Measurements from ENCODE around the gene TLCD3B.
"Not testable (repeated sequence)": the region's sequence is repeated elsewhere in the genome, so short reads cannot be mapped to it uniquely, and the experiment has no call there.

TLCD3B gene

GRCh38 chr16:30025156-30025555 is 5.9 kb downstream of the TLCD3B start:
- no peak for DNase-seq

GRCh38 chr16:30024451-30024850 is 6.6 kb downstream of the TLCD3B start:
- no peak for DNase-seq

- no peak for DNase-seq
These were observed 7.5 kb downstream of the TLCD3B start for GRCh38 chr16:30023586-30023985.

DNA sequence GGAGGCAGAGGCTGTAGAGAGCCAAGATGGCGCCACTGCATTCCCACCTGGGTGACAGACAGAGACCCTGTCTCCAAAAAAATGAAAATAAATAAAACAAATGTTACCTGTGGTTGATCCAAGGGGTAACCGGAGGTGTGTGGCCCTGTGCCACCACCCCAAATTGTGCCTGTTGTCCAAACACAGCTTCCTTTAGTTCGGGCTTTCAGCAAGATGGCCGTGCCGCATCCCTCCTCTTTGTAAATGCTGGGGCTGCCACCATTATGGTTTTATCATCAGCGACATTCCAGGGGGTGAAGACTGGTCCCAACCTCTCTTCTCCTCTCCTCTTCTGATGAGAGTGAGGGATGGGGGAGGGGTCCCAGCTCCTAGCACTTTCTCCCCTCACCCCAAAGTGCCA is 8.2 kb downstream of the TLCD3B start, which contains the start of gene C16orf92:
TSS of gene C16orf92 (plus strand) at position 312 of the 400 bp plus-strand sequence. CDS start 143 bp downstream, outside the sequence.
- DNase-seq, result no peak

- no peak for DNase-seq
These were observed 12.3 kb downstream of the TLCD3B start for GRCh38 chr16:30018731-30019158.

DNA sequence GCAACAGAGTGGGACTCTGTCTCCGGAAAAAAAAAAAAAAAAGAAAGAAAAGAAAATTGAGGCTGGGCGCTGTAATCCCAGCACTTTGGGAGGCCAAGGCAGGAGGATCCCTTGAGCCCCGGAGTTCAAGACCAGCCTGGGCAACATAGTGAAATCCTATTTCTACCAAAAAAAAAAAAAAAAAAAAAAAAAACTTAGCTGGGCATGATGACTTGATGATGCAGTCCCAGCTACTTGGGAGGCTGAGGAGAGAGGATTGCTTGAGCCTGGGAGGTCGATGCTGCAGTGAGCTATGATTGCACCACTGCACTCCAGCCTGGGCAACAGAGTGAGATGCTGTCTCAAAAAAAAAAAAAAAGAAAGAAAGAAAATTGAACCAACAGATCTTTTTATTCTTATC is 13.1 kb downstream of the TLCD3B start:
- DNase-seq, result not testable (repeated sequence)

DNA sequence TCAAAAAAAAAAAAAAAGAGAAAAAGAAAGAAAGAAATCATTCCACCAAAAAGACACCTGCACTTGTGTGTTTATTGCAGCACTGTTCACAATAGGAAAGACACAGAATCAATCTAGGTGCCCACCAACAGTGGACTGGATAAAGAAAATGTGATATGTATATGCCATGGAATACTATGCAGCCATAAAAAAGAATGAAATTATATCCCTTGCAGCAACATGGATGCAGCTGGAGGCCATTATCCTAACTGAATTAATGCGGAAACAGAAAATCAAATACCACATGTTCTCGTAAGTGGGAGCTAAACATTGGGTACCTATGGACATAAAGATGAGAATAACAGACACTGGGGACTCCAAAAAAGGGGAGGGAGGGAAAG is 13.8 kb downstream of the TLCD3B start:
- DNase-seq, result no peak

DNA sequence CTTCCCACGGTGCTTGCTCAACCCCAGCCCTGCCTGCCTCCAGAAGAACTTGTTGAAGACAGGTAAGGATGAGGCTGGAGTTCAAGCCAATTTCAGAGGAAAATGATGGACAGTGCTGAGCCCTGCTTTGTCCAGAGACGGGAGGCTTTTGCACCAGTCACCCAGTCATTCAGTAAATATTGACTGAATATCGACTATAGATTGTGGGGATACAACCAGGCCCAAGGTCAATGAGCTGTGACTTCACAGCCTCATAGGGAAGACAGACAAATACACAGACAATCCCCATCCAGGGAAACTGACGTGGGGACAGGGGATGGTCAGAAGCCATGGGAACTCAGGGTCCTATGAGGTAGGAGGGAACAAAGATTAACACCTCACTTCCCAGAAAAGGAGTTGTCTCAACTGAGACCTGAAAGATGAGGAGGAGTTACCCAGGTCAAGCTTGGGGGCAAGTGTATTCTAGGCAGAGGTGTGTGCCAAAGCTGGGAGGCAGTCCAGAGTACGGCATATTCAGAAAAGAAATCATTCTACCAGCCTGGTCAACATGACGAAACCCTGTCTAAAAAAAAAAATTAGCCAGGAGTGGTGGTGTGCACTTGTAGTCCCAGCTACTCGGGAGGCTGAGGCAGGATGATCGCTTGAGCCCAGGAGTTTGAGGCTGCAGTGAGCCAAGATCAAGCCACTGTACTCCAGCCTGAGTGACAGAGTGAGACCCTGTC is 14.4 kb downstream of the TLCD3B start:
- no peak for DNase-seq

DNA sequence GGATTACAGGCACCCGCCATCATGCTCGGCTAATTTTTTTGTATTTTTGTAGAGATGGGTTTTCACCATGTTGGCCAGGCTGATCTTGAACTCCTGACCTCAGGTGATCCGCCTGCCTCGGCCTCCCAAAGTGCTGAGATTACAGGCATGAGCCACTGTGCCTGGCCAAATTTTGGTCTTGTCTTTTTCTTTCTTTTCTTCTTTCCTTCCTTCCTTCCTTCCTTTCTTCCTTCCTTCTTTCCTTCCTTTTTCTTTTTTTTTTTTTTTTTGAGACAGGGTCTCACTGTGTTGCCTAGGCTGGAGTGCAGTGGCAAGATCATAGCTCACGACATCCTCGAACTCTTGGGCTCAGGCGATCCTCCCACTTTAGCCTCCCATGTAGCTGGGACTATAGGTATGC is 15.6 kb downstream of the TLCD3B start:
- DNase-seq, result not testable (repeated sequence)

DNA sequence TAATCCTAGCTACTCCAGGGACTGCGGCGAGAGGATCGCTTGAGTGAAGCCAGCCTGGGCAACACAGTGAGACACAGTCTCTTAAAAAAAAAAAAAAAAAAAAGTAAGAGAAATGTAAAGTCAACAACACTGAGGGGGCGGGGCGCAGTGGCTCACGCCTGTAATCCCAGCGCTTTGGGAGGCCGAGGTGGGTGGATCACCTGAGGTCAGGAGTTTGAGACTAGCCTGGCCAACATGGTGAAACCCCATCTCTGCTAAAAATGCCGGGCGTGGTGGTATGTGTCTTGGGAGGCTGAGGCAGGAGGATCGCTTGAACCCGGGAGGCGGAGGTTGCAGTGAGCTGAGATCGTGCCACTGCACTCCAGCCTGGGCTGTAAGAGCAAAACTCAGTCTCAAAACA is 18.5 kb downstream of the TLCD3B start:
- DNase-seq, result not testable (repeated sequence)

DNA sequence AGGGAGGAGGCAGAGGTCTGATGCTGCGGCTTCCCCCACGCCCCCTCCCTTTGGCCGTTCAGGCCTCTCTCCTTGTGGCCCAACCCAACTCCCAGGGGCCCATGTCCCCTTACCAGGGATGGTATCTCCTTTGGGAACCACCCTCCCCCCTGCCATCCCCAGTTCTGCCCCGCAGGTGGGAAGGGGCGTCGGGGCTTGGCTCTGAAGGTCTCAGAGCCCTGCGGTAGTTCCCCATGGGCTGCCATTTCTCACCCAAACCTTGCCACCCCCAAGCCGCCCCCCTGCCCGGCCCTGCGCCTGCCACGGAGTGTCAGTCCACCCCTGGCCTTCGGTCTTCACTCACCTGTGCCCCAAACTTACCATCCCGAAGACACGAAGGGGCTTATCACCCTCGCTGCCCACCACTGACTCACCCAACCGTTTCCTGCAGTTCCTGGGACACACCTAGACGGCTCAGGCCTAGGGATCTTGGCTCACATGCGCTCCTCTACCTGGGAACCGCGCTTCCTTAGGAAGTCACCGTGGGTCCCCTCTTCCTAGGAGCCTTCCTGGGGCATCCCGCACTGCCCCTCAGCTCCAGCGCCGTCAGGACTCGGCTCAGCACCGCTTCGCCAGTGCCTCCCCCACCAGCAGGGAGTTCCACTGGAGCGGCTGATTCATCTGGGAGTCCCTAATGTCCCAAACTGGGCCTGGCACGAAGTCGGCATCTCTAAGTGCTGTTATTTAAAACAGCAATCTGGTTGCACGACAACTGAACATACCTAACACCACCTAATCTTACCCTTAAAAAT is 19.2 kb downstream of the TLCD3B start:
- DNase-seq, result no peak

DNA sequence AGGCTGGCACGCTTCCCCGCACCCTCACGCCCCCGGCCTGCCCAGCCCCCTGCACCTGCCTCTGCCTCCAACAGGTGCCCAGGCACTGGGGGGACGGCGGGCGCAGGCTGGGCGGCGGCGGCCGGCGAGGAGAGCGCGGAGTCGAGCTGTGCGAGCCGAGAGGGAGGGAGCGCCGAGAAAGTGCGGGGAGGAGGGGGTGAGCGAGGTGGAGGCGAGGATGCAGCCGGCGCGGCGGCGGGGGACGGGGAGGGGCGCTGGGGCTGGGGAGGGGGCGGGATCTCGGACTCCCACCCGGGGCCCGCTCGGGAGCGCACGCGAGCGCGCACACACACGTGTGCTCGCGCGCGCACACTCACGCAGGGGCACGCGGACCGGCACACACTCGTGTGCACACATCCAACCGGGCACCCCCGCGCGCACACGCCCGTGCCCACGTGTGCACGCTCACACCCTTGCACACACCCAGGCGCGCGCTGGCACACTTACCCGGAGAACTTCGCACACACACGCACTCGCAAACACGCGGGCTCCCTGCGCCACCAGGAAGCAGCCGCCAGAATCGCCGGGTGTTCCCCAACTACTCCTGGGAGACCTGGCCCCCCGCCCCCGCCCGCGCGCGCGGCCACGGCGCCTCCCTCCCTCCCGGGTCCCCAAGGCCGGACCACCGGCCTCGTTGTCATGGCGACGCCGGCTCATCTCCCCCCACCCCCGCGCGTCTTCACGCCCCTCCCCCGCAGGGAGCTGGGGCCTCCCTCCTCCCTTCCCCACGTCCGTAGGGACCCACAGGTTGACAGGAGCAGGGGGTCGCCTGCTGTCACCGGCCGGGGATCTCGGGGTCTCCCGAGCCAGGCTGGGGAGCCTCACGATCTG is 20.0 kb downstream of the TLCD3B start, which contains the start of gene DOC2A:
TSS of gene DOC2A (minus strand) at position 184 of the 870 bp plus-strand sequence. CDS start 805 bp downstream, outside the sequence.
- no peak for DNase-seq

DNA sequence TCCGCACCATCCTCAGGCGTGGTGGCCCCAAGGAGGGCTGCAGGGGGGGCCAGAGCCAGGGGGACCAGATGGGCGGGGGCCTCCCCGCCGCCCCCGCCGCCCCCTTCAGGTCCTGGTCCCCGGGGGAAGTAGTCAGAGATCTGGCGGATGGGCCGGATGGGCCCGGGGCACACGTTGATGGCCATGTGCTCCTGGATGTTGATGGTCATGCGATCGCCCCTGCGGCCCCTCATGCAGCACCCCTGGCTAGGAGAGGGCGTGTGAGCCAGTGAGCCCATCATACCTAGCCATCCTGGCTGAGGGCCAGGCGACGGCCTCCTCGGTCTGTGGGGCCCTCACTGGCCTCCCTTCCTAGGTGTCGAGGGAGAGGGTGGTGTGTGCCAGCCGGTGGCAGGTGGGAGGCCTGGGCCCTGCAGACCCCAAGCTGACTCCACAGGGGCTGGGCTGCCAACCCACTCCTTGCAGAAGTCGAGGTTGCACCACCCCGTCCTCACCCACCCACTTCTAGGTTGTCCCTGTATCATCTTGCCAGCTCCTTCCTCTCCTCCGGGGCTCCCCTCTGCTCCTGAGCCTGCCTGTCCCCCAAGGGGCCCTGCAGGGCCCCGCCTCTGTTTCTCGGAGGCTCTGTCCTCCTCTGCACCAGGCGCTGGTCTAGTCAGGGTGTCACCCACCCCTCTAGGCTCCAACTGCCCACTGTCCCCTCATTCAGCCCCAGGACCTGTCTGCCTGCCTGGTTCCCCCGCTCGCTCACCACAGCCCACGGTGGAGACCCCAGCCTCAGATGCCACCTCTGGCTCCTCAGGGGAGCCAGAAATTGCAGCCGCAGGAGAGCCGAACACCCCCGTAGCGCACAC is 20.9 kb downstream of the TLCD3B start:
- no peak for DNase-seq

DNA sequence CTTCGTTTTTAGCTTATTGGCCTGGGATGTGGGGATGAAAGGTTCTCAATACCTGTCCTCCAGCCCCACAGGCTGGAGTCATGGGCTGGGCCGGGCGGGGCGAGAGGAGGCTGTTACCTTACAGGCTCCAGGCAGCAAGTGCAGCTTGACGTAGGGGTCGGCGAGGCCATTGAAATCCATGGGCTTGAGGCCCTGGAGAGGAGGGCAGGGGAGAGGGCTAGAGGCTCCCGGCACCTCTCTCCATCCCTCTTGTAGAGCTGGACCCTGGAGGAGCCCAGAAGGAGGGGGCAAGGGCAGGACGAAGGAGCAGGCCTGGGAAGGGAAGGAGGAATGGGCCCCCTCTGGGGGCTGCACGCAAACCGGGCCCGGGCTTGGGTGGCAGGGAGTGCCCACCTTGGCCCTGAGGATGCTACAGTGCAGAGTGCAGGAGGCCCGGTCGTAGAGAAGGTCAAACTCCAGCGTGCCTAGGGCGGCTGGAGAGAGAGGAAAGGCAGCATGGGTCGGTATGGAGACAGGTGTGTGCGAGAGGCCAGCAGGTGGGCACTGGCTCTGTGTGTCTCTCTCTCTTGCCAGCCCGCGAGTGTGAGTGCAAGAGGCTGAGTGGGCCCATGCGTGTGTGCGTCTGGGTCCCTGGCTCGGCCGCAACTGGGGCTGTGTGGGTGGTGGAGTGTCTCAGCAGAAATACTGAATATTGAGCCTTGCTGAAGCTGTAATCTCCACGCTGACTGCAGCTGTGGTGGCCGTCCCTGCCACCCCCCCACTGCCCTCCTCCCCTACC is 21.8 kb downstream of the TLCD3B start:
- DNase-seq, result no peak

GRCh38 chr16:30007378-30007895 is 23.6 kb downstream of the TLCD3B start:
- no peak for DNase-seq

DNA sequence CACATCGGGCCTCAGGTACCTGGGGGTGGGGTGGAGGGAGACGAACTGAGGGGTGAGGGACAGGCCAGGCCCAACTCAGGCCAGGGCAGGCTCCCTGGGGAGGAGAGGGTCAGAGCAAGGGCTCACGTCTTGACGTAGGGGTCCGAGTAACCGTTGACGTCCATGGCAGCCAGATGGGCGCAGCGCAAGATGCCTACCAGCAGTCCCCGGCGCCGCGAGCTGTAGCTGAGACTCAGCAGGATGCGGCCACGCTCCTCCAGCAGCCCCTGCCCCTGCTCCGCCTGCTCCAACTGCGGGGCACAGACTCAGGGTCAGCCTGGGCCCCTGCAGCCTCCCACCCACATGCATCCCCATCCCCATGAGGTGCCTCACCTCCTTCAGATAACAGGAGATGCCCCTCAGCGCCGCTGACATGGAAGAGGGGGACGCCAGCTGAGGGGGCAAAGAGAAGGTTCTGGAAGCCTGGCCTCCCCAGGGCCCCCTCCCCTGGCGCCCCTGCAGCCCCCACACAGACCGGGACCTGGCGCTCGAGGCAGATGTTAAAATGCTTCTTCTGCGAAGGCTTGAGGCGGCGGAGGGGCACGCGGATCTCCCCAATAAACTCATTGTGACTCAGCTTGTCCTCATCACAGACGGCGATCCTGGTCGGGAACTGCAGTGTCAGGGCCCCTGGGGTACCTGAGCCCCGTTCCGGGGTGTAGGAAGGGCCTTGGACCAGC is 24.3 kb downstream of the TLCD3B start:
- no peak for DNase-seq

DNA sequence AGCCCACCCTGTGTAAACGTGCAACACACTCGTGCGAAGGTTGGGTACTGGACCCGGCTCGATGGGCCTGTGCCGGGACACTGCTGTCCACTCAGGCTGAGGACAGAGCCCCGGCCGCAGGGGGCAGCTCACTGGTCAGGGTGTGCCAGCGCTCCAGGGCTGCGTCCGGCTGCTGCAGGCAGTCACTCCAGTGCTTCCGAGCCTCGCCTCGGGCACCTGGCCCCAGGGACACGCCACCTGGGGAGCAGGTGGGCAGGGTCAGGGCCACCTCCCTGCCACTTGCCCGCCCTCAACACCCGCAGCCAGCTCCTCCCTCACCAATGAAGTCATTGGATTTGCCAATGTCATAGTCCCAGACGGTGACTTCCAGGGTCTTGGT is 25.0 kb downstream of the TLCD3B start:
- DNase-seq, result no peak

- no peak for DNase-seq
These were observed 25.6 kb downstream of the TLCD3B start for GRCh38 chr16:30005341-30006094.

- no peak for DNase-seq
These were observed 26.2 kb downstream of the TLCD3B start for GRCh38 chr16:30004811-30005242.

GRCh38 chr16:30004424-30004776 is 26.7 kb downstream of the TLCD3B start:
- DNase-seq, result no peak
